Endothelial cell of hepatic sinusoid (primary cell): Measurements from ENCODE around the gene TBC1D9B.
"Not testable (repeated sequence)": the region's sequence is repeated elsewhere in the genome, so short reads cannot be mapped to it uniquely, and the experiment has no call there.

ENCODE experiments used
- in situ Hi-C: cut with HindIII; loops from 2 replicates; pipeline ENCODE4 v1.10.0; 2017; ENCODE audit warnings: low sequenced_read_pairs

TBC1D9B gene

GRCh38 chr5:179852993-179853547 is 54.6 kb downstream of the TBC1D9B start:
- in situ Hi-C loops = no loop called here

- in situ Hi-C loops = no loop called here
Observed at GRCh38 chr5:179841621-179842020, 66.1 kb downstream of the TBC1D9B start.

- in situ Hi-C loops = no loop called here
Observed at GRCh38 chr5:179840766-179841165, 66.9 kb downstream of the TBC1D9B start.

GRCh38 chr5:179840321-179840720 is 67.4 kb downstream of the TBC1D9B start:
- in situ Hi-C loops = no loop called here

GRCh38 chr5:179839328-179840256 is 68.1 kb downstream of the TBC1D9B start:
- in situ Hi-C loops = no loop called here

GRCh38 chr5:179837076-179838011 is 70.4 kb downstream of the TBC1D9B start:
- in situ Hi-C loops = no loop called here

GRCh38 chr5:179836225-179837019 is 71.3 kb downstream of the TBC1D9B start:
- in situ Hi-C loops = no loop called here

- in situ Hi-C loops = not testable (repeated sequence)
Observed at GRCh38 chr5:179834871-179835270, 72.8 kb downstream of the TBC1D9B start.

- in situ Hi-C loops = no loop called here
Observed at GRCh38 chr5:179834120-179834519, 73.6 kb downstream of the TBC1D9B start.

- in situ Hi-C loops = no loop called here
Observed at GRCh38 chr5:179833709-179834070, 74.0 kb downstream of the TBC1D9B start.

GRCh38 chr5:179833056-179833708 is 74.5 kb downstream of the TBC1D9B start:
- in situ Hi-C loops = no loop called here

- in situ Hi-C loops = no loop called here
Observed at GRCh38 chr5:179832039-179832745, 75.5 kb downstream of the TBC1D9B start.

- in situ Hi-C loops = no loop called here
Observed at GRCh38 chr5:179830818-179831468, 76.8 kb downstream of the TBC1D9B start.

- in situ Hi-C loops = loop anchor here (5.0 kb wide), 3 partner anchors 52 to 92 kb away; no protein-coding TSS in a partner anchor
Observed at GRCh38 chr5:179829732-179830435, 77.8 kb downstream of the TBC1D9B start.

- in situ Hi-C loops = loop anchor here (5.0 kb wide), 3 partner anchors 53 to 93 kb away; no protein-coding TSS in a partner anchor
Observed at GRCh38 chr5:179828756-179829421, 78.8 kb downstream of the TBC1D9B start.

GRCh38 chr5:179827680-179828079 is 80.0 kb downstream of the TBC1D9B start:
- in situ Hi-C loops = loop anchor here (5.0 kb wide), 3 partner anchors 55 to 95 kb away; no protein-coding TSS in a partner anchor

GRCh38 chr5:179825655-179826182 is 82.0 kb downstream of the TBC1D9B start:
- in situ Hi-C loops = loop anchor here (5.0 kb wide), 3 partner anchors 57 to 97 kb away; no protein-coding TSS in a partner anchor
